Hepatocyte (in vitro differentiated cells): Measurements from ENCODE around the gene TCAP. TPM values are rescaled to one million over a fixed set of nuclear protein-coding genes. Genes with fewer than 3 reads are reported as not detected.

Experiments
- DNase-seq: peaks from one replicate; pipeline ENCODE4 v3.0.0-alpha.2; 2016; ENCODE audit warnings: low spot score
- H2AFZ ChIP-seq: fragments of 200-600 bp; sonication (generic); 2 replicates; pipeline ENCODE4 v1.6.0; 2016; ENCODE audit warnings: antibody characterized with exemption, mild to moderate bottlenecking
- H3K27ac ChIP-seq: fragments of 200-600 bp; sonication (generic); 2 replicates; pipeline ENCODE4 v1.5.1; 2016; ENCODE audit warnings: mild to moderate bottlenecking
- H3K27me3 ChIP-seq: fragments of 200-600 bp; sonication (generic); 2 replicates; pipeline ENCODE4 v1.6.1; 2016
- H3K36me3 ChIP-seq: fragments of 200-600 bp; sonication (generic); replicated peaks from 2 replicates; pipeline ENCODE4 v1.5.1; 2016; ENCODE audit warnings: low read depth; ENCODE audit not compliant: insufficient read depth
- H3K4me1 ChIP-seq: fragments of 200-600 bp; sonication (generic); 2 replicates; pipeline ENCODE4 v1.5.1; 2016; ENCODE audit warnings: mild to moderate bottlenecking, moderate library complexity; ENCODE audit not compliant: insufficient read depth
- H3K4me2 ChIP-seq: fragments of 200-600 bp; sonication (generic); 2 replicates; pipeline ENCODE4 v1.6.0; 2016
- H3K4me3 ChIP-seq: fragments of 200-600 bp; sonication (generic); 2 replicates; pipeline ENCODE4 v1.5.1; 2016; ENCODE audit warnings: mild to moderate bottlenecking
- H3K79me2 ChIP-seq: fragments of 200-600 bp; sonication (generic); 2 replicates; pipeline ENCODE4 v1.6.0; 2017; ENCODE audit warnings: mild to moderate bottlenecking
- H3K9me2 ChIP-seq: fragments of 200-600 bp; sonication (generic); replicated peaks from 2 replicates; pipeline ENCODE4 v1.6.0; 2017; ENCODE audit warnings: mild to moderate bottlenecking; ENCODE audit not compliant: insufficient read depth
- H3K9me3 ChIP-seq: fragments of 200-600 bp; sonication (generic); 2 replicates; pipeline ENCODE4 v1.5.1; 2016; ENCODE audit warnings: low read depth, mild to moderate bottlenecking
- H4K20me1 ChIP-seq: fragments of 200-600 bp; sonication (generic); 2 replicates; pipeline ENCODE4 v1.6.0; 2016; ENCODE audit warnings: mild to moderate bottlenecking; ENCODE audit not compliant: insufficient read depth, poor library complexity, severe bottlenecking
- EZH2 ChIP-seq: fragments of 200-600 bp; sonication (generic); IDR thresholded peaks from 2 replicates; pipeline ENCODE4 v1.6.1; 2016; ENCODE audit warnings: antibody characterized with exemption, mild to moderate bottlenecking, borderline replicate concordance
- EZH2phosphoT487 ChIP-seq: fragments of 200-600 bp; sonication (generic); IDR thresholded peaks from one replicate; pipeline ENCODE4 v1.6.1; 2018; ENCODE audit warnings: antibody characterized with exemption, mild to moderate bottlenecking, low read depth, moderate library complexity; ENCODE audit not compliant: unreplicated experiment, severe bottlenecking
- WGBS: methylation state at CpG from one replicate; pipeline ENCODE4 v1.1.6; 2016; ENCODE audit warnings: low lambda C conversion rate; ENCODE audit errors: missing lambda C conversion rate; 5-methylcytosine and 5-hydroxymethylcytosine counted together
- polyA plus RNA-seq: library from polyadenylated mRNA; unstranded; fragments of >200 nt; fragmentation: Nextera tagmentation; extraction: Ambion mirVana; gene quantifications from 2 replicates; pipeline ENCODE4 v1.2.1, GENCODE V29; 2016
- total RNA-seq: library from RNA; depleted of rRNA; stranded (reverse); fragments of >200 nt; gene quantifications from 2 replicates; pipeline ENCODE4 v1.2.3, GENCODE V29; 2014
- TF ChIP-seq, protein P1 (sequence below): fragments of 200-600 bp; sonication (generic); IDR thresholded peaks from 2 replicates; pipeline ENCODE4 v1.5.1; 2016; ENCODE audit warnings: antibody characterized with exemption, mild to moderate bottlenecking; ENCODE audit not compliant: poor library complexity

Gene TCAP
- total and polyA plus RNA-seq, 2 experiments from 2014 or later = 0.64 to 0.90 TPM

DNA sequence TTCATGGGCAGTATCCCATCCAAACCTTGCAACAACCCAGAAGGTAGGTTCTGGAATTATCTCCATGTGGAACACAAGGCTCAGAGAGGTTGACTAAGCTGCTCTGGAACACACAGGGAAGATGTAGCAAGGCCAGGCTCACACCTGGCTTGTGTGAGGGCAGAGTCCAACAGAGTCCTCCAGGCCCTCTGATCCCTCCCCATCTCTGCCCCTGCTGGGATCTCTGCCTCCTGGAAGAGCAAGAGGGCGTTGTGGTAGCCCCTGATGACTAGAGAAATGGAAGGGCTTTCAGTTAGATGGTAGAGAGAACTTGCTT lies 45.4 kb upstream of the TCAP start:
- WGBS = 21% methylated on average over 1 of the region's 1 CpG
- Histone ChIP-seq H2AFZ (no peak overlapping the region), H3K4me3 (no peak overlapping the region), H3K27ac (no peak overlapping the region), H4K20me1 (no peaks in the 10 kb centered on the region), H3K9me3 (no peaks in the 10 kb centered on the region), H3K4me1 (peaks cover 9% of the 10 kb centered on the region), H3K27me3 (peaks cover 45% of the 10 kb centered on the region), H3K4me2 (no peak overlapping the region), H3K9me2 (no peaks in the 10 kb centered on the region), H3K36me3 (no peaks in the 10 kb centered on the region), H3K79me2 (no peaks in the 10 kb centered on the region)
- no peak for TF ChIP-seq EZH2phosphoT487
- no peak for TF ChIP-seq EZH2
- TF ChIP-seq, protein P1, sequence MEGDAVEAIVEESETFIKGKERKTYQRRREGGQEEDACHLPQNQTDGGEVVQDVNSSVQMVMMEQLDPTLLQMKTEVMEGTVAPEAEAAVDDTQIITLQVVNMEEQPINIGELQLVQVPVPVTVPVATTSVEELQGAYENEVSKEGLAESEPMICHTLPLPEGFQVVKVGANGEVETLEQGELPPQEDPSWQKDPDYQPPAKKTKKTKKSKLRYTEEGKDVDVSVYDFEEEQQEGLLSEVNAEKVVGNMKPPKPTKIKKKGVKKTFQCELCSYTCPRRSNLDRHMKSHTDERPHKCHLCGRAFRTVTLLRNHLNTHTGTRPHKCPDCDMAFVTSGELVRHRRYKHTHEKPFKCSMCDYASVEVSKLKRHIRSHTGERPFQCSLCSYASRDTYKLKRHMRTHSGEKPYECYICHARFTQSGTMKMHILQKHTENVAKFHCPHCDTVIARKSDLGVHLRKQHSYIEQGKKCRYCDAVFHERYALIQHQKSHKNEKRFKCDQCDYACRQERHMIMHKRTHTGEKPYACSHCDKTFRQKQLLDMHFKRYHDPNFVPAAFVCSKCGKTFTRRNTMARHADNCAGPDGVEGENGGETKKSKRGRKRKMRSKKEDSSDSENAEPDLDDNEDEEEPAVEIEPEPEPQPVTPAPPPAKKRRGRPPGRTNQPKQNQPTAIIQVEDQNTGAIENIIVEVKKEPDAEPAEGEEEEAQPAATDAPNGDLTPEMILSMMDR = no peak
- DNase-seq = no peak

DNA sequence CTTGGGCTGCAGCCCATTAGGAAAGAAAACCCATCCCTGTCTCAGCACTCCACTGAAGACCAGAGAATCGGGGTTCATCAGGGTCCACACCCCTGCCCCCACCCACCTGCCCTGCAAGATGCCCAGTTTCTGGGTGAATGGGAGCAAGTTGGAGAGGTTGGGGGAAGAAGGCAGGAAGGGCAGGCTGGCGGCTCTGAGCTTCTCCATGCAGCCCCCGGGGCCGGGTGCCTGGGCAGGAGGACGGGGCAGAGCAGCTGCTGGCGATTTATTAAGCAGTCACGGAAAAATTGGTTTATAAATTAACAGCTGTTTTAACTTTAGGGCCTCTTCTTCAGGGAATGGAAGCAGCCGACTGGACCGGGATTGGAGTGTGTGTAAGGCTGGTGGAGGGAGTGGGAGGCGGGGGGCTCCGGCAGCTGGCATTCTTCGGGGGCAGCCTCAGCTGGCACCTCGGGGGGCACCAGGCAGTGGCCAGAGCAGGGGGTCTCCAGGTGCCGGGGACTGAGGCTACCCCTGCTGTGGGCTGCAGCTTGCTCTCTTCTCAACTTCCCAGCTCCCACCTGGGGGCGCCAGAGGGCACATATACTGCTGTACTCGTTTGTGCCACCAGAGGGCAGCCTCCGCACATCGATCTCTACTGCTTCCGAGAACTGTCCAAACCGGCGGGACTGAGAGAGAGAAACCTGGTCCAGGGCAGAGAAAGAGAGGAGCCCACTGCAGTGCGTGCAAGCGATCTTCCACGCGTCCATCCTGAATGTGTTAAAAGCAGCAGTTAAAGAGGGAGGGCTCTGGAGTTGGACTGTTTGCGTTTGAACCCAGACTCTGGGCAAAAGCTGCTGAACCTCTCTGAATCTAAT lies 43.4 kb upstream of the TCAP start:
- Histone ChIP-seq H2AFZ (no peak overlapping the region), H3K4me2 (peak overlapping the region; percentile 66), H3K9me3 (no peaks in the 10 kb centered on the region), H3K36me3 (no peaks in the 10 kb centered on the region), H3K9me2 (no peaks in the 10 kb centered on the region), H3K27ac (no peak overlapping the region), H3K79me2 (no peaks in the 10 kb centered on the region), H3K4me3 (no peak overlapping the region), H4K20me1 (no peaks in the 10 kb centered on the region), H3K27me3 (peaks cover 44% of the 10 kb centered on the region), H3K4me1 (peaks cover 15% of the 10 kb centered on the region)
- TF ChIP-seq, protein P1 = peak; percentile 100
- TF ChIP-seq EZH2 = no peak
- WGBS = 11% methylated on average over 25 of the region's 26 CpGs
- DNase-seq = peak; percentile 89

DNA sequence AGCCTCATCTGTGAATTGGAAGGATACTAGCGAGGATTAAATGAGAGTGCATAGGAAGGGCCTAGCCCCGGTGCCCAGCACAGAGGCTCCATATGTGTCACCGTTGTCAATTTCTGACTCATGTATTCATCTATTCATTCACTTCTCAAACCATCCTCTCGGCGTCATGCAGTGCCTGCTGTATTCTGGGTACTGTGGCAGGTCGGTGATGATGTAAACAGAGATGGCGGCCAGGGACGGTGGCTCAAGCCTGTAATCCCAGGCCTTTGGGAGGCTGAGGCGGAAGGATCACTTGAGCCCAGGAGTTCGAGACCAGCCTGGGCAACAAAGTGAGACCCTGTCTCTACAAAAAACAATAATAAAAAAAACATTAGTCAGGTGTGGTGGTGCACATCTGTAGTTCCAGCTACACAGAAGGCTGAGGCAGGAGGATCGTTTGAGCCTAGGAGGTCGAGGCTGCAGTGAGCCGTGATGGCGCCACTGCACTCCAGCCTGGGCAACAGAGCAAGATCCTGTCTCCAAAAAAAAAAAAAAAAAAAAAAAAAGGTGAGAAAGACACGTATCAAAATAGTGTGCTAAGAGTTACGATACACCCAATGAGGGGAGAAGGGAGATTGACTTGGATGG lies 42.7 kb upstream of the TCAP start:
- no peak overlapping the region for H3K27ac ChIP-seq
- H2AFZ ChIP-seq = no peak overlapping the region
- H3K9me2 ChIP-seq = no peaks in the 10 kb centered on the region
- DNase-seq = no peak
- peaks cover 21% of the 10 kb centered on the region for H3K4me1 ChIP-seq
- WGBS = 74% methylated on average over 16 of the region's 16 CpGs
- peak overlapping the region; percentile 66 for H3K4me2 ChIP-seq
- H3K9me3 ChIP-seq = no peaks in the 10 kb centered on the region
- TF ChIP-seq, protein P1 = no peak
- no peak for TF ChIP-seq EZH2
- H4K20me1 ChIP-seq = no peaks in the 10 kb centered on the region
- H3K27me3 ChIP-seq = peaks cover 44% of the 10 kb centered on the region
- no peak overlapping the region for H3K4me3 ChIP-seq
- H3K36me3 ChIP-seq = no peaks in the 10 kb centered on the region
- no peaks in the 10 kb centered on the region for H3K79me2 ChIP-seq
